Transverse colon (tissue), 4 donors: ENCODE data around the gene GMIP. TPM values are rescaled to one million over a fixed set of nuclear protein-coding genes. Genes with fewer than 3 reads are reported as not detected.
"Not testable (repeated sequence)": the region's sequence is repeated elsewhere in the genome, so short reads cannot be mapped to it uniquely, and the experiment has no call there.

Source experiments
- DNase-seq: peaks from one replicate; pipeline ENCODE4 v3.0.0-alpha.2; 2019
- H3K27ac ChIP-seq, 4 donors: fragments of 200-600 bp; sonication (generic); 2 replicates each; pipeline ENCODE4 v1.5.1; 2016 to 2018; ENCODE audit warnings: inconsistent platforms in 4 of 4
- H3K27me3 ChIP-seq: fragments of 200-600 bp; sonication (generic); 2 replicates; pipeline ENCODE4 v1.5.1; 2017; ENCODE audit warnings: inconsistent platforms
- H3K36me3 ChIP-seq, 4 donors: fragments of 200-600 bp; sonication (generic); 2 replicates each; pipeline ENCODE4 v1.5.1; 2017 to 2019; ENCODE audit warnings: inconsistent platforms in 4 of 4
- H3K4me1 ChIP-seq, 4 donors: fragments of 200-600 bp; sonication (generic); 2 replicates each; pipeline ENCODE4 v1.5.1; 2017 to 2020; ENCODE audit warnings: inconsistent platforms in 4 of 4
- H3K4me3 ChIP-seq, 4 donors: fragments of 200-600 bp; sonication (generic); 1 replicate in 1 of 4; 2 replicates in 3 of 4; pipeline versions ENCODE4 v1.5.1 to v1.6.1; 2017 to 2019; ENCODE audit warnings: inconsistent platforms in 4 of 4
- H3K9me3 ChIP-seq, 2 donors: fragments of 200-600 bp; sonication (generic); 2 replicates each; pipeline ENCODE4 v1.5.1; 2017 to 2019; ENCODE audit warnings: inconsistent platforms in 2 of 2
- EP300 ChIP-seq: sonication (generic); formaldehyde crosslinking; IDR thresholded peaks from one replicate; pipeline ENCODE4 v1.6.1; 2017; ENCODE audit warnings: antibody characterized with exemption, low read depth
- POLR2A ChIP-seq: fragments of 450-650 bp; IDR thresholded peaks from one replicate; pipeline ENCODE4 v1.6.1; 2016; ENCODE audit warnings: antibody characterized with exemption, mild to moderate bottlenecking, moderate library complexity
- POLR2AphosphoS5 ChIP-seq, 3 donors: sonication (generic); formaldehyde crosslinking; IDR thresholded peaks; one replicate each; pipeline ENCODE4 v1.6.1; 2016; ENCODE audit warnings: antibody characterized with exemption in 3 of 3
- WGBS, 2 donors: methylation state at CpG; one replicate each; pipeline ENCODE4 v1.1.5; 2018; ENCODE audit warnings: low coverage in 1 of 2; 5-methylcytosine and 5-hydroxymethylcytosine counted together
- in situ Hi-C, 4 donors: fragments of 200-750 bp; cut with MboI; loops; one replicate each; pipeline versions ENCODE4 v1.15.0 to v1.15.1; 2017; ENCODE audit warnings: low sequenced_read_pairs in 3 of 4, low pct_ligation_motif_present in 1 of 4, low pct_unique_long_range_greater_than_20kb in 1 of 4
- intact Hi-C: fragments of 100-400 bp; cut with DNase I; formaldehyde crosslinking; loops from one replicate; pipeline ENCODE4 v1.15.1; 2023; ENCODE audit warnings: low total_unique reads
- total RNA-seq, 4 donors: library from RNA; depleted of rRNA; stranded (reverse); fragments of >200 nt; gene quantifications; one replicate each; pipeline ENCODE4 v1.1.0, GENCODE V29; 2016
- TF ChIP-seq, protein P1 (sequence below), 5 experiments: fragments of 200-600 bp in 3 of 5; fragments of 450-650 bp in 2 of 5; sonication (generic) in 3 of 5; IDR thresholded peaks; 1 replicate in 2 of 5; 2 replicates in 3 of 5; pipeline ENCODE4 v1.5.1; 2016 to 2017; ENCODE audit warnings: antibody characterized with exemption in 5 of 5, inconsistent platforms in 3 of 5, mild to moderate bottlenecking in 2 of 5, moderate library complexity in 1 of 5

The GMIP gene
- total RNA-seq, 4 donors from 2014 or later = 17.3 to 84.9 (median 27.2) TPM

DNA sequence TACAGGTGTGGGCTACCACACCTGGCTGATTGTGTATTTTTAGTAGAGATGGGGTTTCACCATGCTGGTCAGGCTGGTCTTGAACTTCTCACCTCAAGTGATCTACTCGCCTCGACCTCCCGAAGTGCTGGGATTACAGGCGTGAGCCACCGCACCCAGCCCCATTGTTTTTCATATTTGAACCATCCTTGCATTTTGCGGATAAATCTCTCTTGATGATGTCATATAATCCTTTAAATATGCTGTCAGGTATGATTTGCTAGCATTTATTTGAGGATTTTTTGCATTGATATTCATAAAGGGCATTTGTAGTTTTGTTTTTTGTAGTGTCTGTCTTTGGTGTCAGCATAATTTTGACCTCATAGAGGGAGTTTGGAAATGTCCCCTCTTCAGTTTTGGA lies 30.9 kb upstream of the GMIP start:
- in situ Hi-C loops = no loop called here
- Histone ChIP-seq H3K9me3 (peaks cover 18 to 19% of the 10 kb centered on the region in 2 donors), H3K36me3 (peaks cover 0 to 72% (median 22%) of the 10 kb centered on the region in 4 donors), H3K27ac (no peak overlapping the region), H3K4me3 (no peak overlapping the region), H3K4me1 (peaks cover 9 to 12% (median 10%) of the 10 kb centered on the region in 4 donors), H3K27me3 (no peaks in the 10 kb centered on the region)
- no peak for TF ChIP-seq EP300
- TF ChIP-seq, protein P1, sequence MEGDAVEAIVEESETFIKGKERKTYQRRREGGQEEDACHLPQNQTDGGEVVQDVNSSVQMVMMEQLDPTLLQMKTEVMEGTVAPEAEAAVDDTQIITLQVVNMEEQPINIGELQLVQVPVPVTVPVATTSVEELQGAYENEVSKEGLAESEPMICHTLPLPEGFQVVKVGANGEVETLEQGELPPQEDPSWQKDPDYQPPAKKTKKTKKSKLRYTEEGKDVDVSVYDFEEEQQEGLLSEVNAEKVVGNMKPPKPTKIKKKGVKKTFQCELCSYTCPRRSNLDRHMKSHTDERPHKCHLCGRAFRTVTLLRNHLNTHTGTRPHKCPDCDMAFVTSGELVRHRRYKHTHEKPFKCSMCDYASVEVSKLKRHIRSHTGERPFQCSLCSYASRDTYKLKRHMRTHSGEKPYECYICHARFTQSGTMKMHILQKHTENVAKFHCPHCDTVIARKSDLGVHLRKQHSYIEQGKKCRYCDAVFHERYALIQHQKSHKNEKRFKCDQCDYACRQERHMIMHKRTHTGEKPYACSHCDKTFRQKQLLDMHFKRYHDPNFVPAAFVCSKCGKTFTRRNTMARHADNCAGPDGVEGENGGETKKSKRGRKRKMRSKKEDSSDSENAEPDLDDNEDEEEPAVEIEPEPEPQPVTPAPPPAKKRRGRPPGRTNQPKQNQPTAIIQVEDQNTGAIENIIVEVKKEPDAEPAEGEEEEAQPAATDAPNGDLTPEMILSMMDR (IDR thresholded peaks at IDR 0.05) = no peak
- TF ChIP-seq POLR2AphosphoS5 (IDR thresholded peaks at IDR 0.05) = no peak
- TF ChIP-seq POLR2A = no peak
- no peak for DNase-seq
- whole genome bisulfite sequencing, 2 donors = 98 to 100% methylated on average over 6 of the region's 6 CpGs
- intact Hi-C loops = no loop called here

DNA sequence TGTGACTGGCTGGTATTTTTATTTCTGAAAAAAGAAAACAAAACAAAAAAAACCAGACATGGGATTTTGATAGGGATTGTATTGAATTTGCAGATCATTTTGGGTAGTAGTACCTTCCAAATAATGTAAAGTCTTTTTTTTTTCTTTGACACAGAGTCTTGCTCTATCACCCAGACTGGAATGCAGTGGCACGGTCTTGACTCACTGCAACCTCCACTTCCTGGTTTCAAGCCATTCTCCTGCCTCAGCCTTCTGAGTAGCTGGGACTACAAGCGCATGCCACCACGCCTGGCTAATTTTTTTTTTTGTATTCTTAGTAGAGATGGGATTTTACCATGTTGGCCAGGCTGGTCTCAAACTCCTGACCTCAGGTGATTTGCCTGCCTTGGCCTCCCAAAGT lies 29.4 kb upstream of the GMIP start:
- Histone ChIP-seq H3K36me3 (peaks cover 0 to 57% (median 15%) of the 10 kb centered on the region in 4 donors), H3K9me3 (peaks cover 6 to 7% of the 10 kb centered on the region in 2 donors), H3K4me3 (no peak overlapping the region), H3K27ac (no peak overlapping the region), H3K27me3 (no peaks in the 10 kb centered on the region), H3K4me1 (peaks cover 9 to 16% (median 12%) of the 10 kb centered on the region in 4 donors)
- DNase-seq = no peak
- intact Hi-C loops (no loop called here), in situ Hi-C loops (no loop called here)
- WGBS, 2 donors = 91 to 93% methylated on average over 2 to 3 of the region's 3 CpGs
- TF ChIP-seq, protein P1 (IDR thresholded peaks at IDR 0.05) = no peak
- no peak for TF ChIP-seq POLR2AphosphoS5 (IDR thresholded peaks at IDR 0.05)
- no peak for TF ChIP-seq POLR2A
- TF ChIP-seq EP300 = no peak

DNA sequence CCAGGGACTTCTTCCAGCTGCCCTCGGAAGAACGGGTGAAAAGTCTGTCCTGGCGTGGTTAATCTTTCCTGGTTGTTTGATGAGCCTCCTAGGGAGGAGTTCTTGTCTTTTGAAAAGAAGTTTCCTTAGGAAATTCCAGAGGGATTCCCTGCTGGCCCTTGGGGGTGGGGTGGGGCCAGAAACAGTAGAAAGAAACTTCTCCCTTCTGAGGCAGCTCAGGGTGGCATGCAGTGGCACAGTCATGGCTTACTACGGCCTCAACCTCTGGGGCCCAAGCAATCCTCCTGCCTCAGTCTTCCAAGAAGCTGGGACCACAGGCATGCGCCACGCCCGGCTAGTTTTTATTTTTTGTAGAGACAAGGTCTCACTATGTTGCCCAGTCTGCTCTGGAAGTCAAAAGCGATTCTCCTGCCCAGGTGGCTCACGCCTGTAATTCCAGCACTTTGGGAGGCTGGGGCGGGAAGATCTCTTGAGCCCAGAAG lies 26.7 kb upstream of the GMIP start:
- no peak for DNase-seq
- in situ Hi-C loops = no loop called here
- no peaks in the 10 kb centered on the region for H3K27me3 ChIP-seq
- WGBS, 2 donors = 41 to 74% methylated on average over 4 to 10 of the region's 10 CpGs
- H3K4me3 ChIP-seq = peak overlapping the region in 3 of 4 donors; percentile 71 to 93 (median 85)
- H3K36me3 ChIP-seq = peaks cover 0 to 31% (median 8%) of the 10 kb centered on the region in 4 donors
- peaks cover 9 to 16% (median 12%) of the 10 kb centered on the region in 4 donors for H3K4me1 ChIP-seq
- TF ChIP-seq EP300 (no peak), POLR2A (no peak)
- H3K9me3 ChIP-seq = peaks cover 0 to 5% of the 10 kb centered on the region in 2 donors
- H3K27ac ChIP-seq = peak overlapping the region in 1 of 4 donors; percentile 92
- intact Hi-C loops = no loop called here

DNA sequence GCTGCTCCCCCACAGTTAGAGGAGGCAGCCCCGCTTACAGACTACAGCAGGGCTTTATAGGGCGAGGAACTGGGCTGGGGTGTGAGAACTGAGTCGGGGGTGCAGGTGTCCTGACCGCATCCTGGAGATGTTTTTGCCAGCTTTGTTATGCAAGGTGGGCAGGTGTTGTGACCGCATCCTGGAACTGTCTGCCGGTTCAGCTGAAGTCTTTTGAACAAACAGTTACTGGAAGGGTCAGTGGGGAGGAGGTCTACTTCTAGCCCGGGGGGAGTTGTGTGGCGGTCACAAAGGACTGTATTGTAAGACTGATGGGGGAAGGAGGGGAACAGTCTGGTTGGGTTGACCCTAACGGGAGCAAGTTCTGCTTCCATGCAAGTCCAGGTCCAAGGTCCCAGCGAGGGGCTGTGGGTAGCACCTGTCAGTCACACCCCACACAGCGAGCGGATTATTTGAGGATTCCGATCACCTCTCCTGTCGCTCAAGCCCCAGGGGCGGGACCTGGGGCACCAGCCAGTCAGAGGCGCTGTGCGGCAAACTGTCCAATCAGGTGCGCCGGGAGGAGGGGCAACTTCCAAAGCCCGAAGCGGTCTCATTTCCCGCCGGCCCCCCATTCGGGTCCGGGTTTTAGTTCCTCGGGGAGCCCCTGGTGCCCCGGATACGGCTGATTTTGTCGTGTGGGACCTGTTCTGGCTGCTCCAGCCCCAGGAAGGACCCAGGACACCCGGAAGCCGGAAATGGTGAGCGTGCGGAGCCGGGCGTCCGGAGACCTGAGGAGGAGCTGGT lies 25.0 kb upstream of the GMIP start, which contains the start of gene ZNF101:
Gene ZNF101 (plus strand): TSS at position 610 of the 783 bp plus-strand sequence. CDS start 125 bp downstream, at position 735.
- intact Hi-C loops = no loop called here
- Histone ChIP-seq H3K36me3 (peaks cover 0 to 15% (median 2%) of the 10 kb centered on the region in 4 donors), H3K27me3 (no peaks in the 10 kb centered on the region), H3K4me1 (peaks cover 9 to 16% (median 13%) of the 10 kb centered on the region in 4 donors), H3K27ac (peak within 1 kb of the TSS; percentile 84 to 92 (median 86)), H3K9me3 (no peaks in the 10 kb centered on the region), H3K4me3 (peak within 1 kb of the TSS; percentile 60 to 93 (median 78))
- TF ChIP-seq POLR2AphosphoS5 (IDR thresholded peaks at IDR 0.05) (peak; percentile 39 to 65 (median 42)), EP300 (no peak), POLR2A (peak; percentile 61)
- TF ChIP-seq, protein P1 (IDR thresholded peaks at IDR 0.05) = no peak
- 8% methylated on average over 36 of the region's 36 CpGs; no CpG with 5 or more reads in 1 of the 2 donors for WGBS, 2 donors
- peak; percentile 95 for DNase-seq
- in situ Hi-C loops = no loop called here

- H3K4me3 ChIP-seq, H3K36me3 ChIP-seq, H3K27ac ChIP-seq, in situ Hi-C loops, H3K27me3 ChIP-seq, intact Hi-C loops, DNase-seq, H3K9me3 ChIP-seq: not testable (repeated sequence)
- 91 to 94% methylated on average over 10 to 22 of the region's 22 CpGs for WGBS, 2 donors
- H3K4me1 ChIP-seq = peaks cover 17 to 37% (median 25%) of the 10 kb centered on the region in 4 donors
These were observed 22.0 kb upstream of the GMIP start for GRCh38 chr19:19665420-19665948.
